Measurements from ENCODE around the gene MAP2K3. TPM values are rescaled to one million over a fixed set of nuclear protein-coding genes. Genes with fewer than 3 reads are reported as not detected.

The MAP2K3 gene
- total and polyA plus RNA-seq, 2 of the 8 experiments (the other 6 are each of a cell fraction or from before 2014, with no cell fraction given): 16.9 to 33.5 TPM

GRCh38 chr17:21272881-21273792 is 11.4 kb upstream of the MAP2K3 start:
- peaks cover 7% of the 10 kb centered on the region; the same call in 1 of the 2 replicates for H3K23me2 ChIP-seq (ENCODE audit: low read depth, low read length)
- ChIA-PET CTCF (ENCODE audit: partially characterized antibody) (interaction anchor here (0.9 to 1.2 kb wide), 2 partner anchors 13 to 33 kb away, joined by 5 read pairs; no protein-coding TSS in a partner anchor), POLR2A (ENCODE audit: partially characterized antibody) (no interaction called here)
- no peak overlapping the region for H2BK20ac ChIP-seq (ENCODE audit: low read length)
- no peaks in the 10 kb centered on the region; the same call in 1 of the 2 replicates for H3K79me1 ChIP-seq (ENCODE audit: low read depth, low read length)
- H3K9me3 ChIP-seq (ENCODE audit: insufficient read depth in 2 of 2, low read depth in 1 of 2, low read length in 1 of 2): no peaks in the 10 kb centered on the region
- no peaks in the 10 kb centered on the region for H3K36me3 ChIP-seq (ENCODE audit: control insufficient read depth in 2 of 4, insufficient read depth in 4 of 4, low read length in 3 of 4)
- no peak overlapping the region for H4K8ac ChIP-seq (ENCODE audit: extremely low read depth, insufficient read depth, low read length)
- H4K5ac ChIP-seq (ENCODE audit: insufficient read length, low read depth, low read length): no peak overlapping the region
- no peak overlapping the region for H3K23ac ChIP-seq (ENCODE audit: insufficient read length)
- no peak overlapping the region for H2BK15ac ChIP-seq (ENCODE audit: low read length)
- H3K4me1 ChIP-seq (replicated peaks in 1 of 4; ENCODE audit: control insufficient read depth in 3 of 4, insufficient read depth in 4 of 4, low read length in 3 of 4): peaks cover 0 to 1% (median 0%) of the 10 kb centered on the region in 4 experiments; a peak in 3 of 7 replicates
- H2AK5ac ChIP-seq (ENCODE audit: low read depth, low read length): no peak overlapping the region
- no peak overlapping the region for H3K4me3 ChIP-seq (ENCODE audit: extremely low read depth in 1 of 4, insufficient read depth in 2 of 4, low read depth in 3 of 4, low read length in 4 of 4)
- TF ChIP-seq YY1 (IDR thresholded peaks at IDR 0.05; ENCODE audit: low read depth, low read length) (no peak), SRF (IDR thresholded peaks at IDR 0.05; ENCODE audit: low read depth, low read length) (no peak), JUND (IDR thresholded peaks at IDR 0.05; ENCODE audit: low read length) (no peak)
- no peak overlapping the region for H2BK12ac ChIP-seq (ENCODE audit: low read depth, low read length)
- H3K4ac ChIP-seq (replicated peaks; ENCODE audit: insufficient read length, low read depth, low read length): no peak overlapping the region
- WGBS, 2 experiments (ENCODE audit: extremely low coverage in 1 of 2, insufficient coverage in 1 of 2, insufficient read length in 1 of 2, insufficient replicate concordance in 2 of 2, low coverage in 1 of 2, low lambda C conversion rate in 2 of 2, missing lambda C conversion rate in 1 of 2): 87% methylated on average over 14 of the region's 14 CpGs; no CpG with 5 or more reads in 1 of the 2 experiments
- no peaks in the 10 kb centered on the region for H3K79me2 ChIP-seq (ENCODE audit: control insufficient read depth in 1 of 2, insufficient read depth in 2 of 2, low read length in 2 of 2)
- no peak overlapping the region for H2BK120ac ChIP-seq (replicated peaks; ENCODE audit: low read depth, low read length)
- no peak overlapping the region for H3K9ac ChIP-seq (replicated peaks in 1 of 4; ENCODE audit: extremely low read depth in 1 of 4, low read depth in 3 of 4, low read length in 3 of 4)
- peaks cover 3 to 27% (median 15%) of the 10 kb centered on the region in 4 experiments for H3K27me3 ChIP-seq (replicated peaks in 1 of 4; ENCODE audit: control insufficient read depth in 3 of 4, extremely low read depth in 1 of 4, insufficient read depth in 3 of 4, low read length in 3 of 4)
- no peaks in the 10 kb centered on the region for H4K20me1 ChIP-seq (replicated peaks in 1 of 2; ENCODE audit: control insufficient read depth in 1 of 2, insufficient read depth in 2 of 2, low read length in 2 of 2)
- no peak overlapping the region for H3K4me2 ChIP-seq (ENCODE audit: insufficient read depth in 1 of 2, low read depth in 2 of 2, low read length in 2 of 2)
- H3K14ac ChIP-seq (ENCODE audit: insufficient read length): no peak overlapping the region
- H2AFZ ChIP-seq (ENCODE audit: low read length): no peak overlapping the region
- H3K56ac ChIP-seq (replicated peaks; ENCODE audit: insufficient read length, low read depth, low read length): no peak overlapping the region
- H3K18ac ChIP-seq (ENCODE audit: extremely low read depth, low read length): no peak overlapping the region
- FAIRE-seq: no peak
- no peak for DNase-seq (ENCODE audit: low read depth in 1 of 2, low spot score in 2 of 2)
- H2BK5ac ChIP-seq (ENCODE audit: low read depth, low read length): no peak overlapping the region
- no peak overlapping the region for H3K27ac ChIP-seq (ENCODE audit: low read depth, low read length)
- H4K91ac ChIP-seq (replicated peaks; ENCODE audit: insufficient read length, low read length): no peak overlapping the region
